NOMO-1 treated with dmso at 0.1 percent for 144 hours (cell line): ENCODE data around the gene TMEM61.
"Not testable (repeated sequence)": the region's sequence is repeated elsewhere in the genome, so short reads cannot be mapped to it uniquely, and the experiment has no call there.

ENCODE experiments used
- DNase-seq: peaks from one replicate; lab custom pipeline; 2025; ENCODE audit not compliant: unreplicated experiment; lab: John Stamatoyannopoulos, UW

The TMEM61 gene

DNA sequence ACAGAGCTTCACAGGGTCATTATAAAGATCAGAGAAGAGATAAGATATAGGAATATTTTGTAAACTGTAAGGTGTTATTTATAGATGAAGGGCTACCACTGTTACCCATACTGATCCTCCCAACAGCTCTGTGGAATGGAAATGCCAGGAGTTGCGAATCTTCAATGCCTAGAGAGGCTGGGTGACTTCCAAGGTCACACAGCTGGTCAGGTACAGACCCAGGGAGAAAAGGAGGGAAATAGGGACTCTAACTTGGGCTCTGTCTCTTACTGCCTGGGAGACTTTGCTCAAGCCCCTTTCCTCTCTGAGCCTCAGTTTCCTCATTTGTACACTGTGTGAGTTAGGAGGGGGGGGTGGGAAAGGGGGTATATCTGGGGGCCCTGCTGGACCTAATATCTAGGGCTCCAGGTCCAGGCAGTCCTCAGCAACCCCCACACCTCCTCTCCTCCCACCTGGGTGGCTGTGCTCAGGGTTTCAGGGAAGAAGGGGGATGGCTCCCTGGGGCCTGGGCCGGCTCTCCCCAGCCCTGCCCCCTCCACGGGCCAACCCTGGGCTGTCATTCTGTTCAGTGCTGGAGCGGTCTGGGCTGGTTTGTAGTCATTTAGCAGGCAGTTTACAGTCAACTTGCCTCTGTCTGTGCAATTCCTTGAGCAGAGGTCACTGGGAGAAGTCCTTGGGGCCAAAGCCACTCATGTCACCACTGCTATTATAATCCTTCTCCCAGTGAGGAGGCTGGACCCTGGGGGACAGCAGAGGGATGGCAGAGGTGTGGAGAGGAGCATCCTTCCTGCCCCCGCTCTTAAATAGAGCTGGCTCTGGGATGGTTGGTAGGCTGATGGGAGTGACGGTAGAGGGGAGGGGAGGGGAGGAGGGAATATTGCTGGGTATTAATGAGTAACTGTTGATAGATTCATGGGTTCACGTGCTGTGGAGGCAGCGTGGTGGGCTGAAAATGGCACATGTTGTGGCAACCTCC lies 20.0 kb downstream of the TMEM61 start:
- DNase-seq: no peak

DNA sequence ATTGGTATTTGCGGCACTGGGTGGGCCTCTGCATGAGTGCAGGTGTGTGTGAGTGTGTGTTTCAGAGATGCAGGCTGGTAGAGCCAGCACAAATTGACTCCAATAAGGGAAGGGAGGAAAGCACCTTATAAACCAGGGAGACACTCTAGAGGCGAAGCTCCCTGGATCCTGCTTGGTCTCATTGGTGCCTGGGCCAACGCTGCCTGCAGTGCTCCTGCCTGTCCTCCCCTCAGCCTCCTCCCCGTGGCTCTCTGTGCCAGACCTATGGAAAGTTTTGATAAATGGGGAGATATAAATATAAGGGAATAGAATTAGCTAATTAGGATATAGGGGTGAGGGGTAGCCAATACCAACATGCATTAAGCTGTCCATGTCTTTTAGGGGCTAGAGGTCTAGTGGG lies 20.9 kb downstream of the TMEM61 start:
- DNase-seq: no peak

DNA sequence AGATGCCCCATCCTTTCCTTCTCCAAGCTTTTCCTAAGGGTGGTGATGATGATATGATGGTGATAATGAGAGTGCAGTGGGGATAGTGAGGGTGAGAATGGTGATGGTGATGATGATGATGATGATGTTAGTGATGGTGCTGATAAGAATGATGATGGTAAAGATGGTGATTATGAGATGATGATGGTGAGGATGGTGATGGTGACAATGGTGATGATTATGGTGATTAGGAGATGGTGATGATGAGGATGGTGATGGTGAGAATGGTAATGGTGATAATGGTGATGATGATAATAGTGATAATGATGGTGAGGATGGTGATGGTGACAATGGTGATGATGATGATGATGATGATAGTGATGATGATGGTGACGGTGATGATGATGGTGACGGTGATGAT lies 22.3 kb downstream of the TMEM61 start:
- no peak for DNase-seq

DNA sequence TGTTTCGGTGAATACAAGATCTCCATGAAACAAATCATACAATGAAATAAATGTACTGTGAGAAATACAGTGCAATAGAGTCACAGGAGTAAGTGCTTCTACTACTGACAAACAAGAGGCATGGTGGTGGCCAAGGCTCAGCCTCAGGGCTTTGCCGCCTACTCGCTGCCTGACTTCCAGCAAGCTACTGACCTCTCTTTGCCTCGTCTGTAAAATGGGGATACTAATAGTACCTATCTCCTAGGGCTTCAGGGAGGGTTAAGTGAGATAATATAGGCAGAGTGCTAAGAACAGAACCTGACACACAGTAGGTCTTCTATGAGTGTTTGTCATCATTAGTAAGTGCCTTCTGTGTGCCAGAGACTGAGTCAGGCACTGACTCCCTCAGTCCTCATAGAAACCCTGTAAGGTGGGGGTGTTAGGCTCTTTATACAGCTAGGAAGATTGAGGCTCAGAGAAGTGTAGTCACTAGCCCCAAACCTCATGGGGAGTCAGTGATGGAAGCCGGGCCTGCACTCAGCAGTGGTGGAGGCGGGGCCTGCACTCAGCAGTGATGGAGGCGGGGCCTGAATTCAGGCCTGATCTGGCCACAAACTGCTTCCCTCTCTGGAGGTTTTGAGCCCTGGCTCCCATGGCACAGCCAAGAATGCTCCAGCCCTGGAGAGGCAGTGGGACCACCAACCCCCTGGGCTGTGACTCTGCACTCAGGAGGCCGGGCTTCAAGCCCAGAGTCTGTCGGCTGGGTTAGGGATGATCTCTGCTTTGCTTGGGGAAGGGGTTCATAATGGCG lies 25.1 kb downstream of the TMEM61 start:
- DNase-seq: no peak

DNA sequence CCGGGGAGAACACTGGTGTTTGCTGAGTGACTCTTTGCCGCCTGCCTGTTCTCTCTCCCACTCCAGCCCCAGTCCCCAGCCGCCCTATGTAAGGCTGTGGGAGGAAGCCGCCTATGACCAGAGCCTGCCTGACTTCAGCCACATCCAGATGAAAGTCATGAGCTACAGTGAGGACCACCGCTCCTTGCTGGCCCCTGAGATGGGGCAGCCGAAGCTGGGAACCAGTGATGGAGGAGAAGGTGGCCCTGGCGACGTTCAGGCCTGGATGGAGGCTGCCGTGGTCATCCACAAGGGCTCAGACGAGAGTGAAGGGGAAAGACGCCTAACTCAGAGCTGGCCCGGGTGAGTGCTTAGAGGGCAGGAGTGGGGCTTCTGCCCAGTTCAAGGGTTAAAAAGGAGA lies 26.5 kb downstream of the TMEM61 start:
- DNase-seq: no peak

DNA sequence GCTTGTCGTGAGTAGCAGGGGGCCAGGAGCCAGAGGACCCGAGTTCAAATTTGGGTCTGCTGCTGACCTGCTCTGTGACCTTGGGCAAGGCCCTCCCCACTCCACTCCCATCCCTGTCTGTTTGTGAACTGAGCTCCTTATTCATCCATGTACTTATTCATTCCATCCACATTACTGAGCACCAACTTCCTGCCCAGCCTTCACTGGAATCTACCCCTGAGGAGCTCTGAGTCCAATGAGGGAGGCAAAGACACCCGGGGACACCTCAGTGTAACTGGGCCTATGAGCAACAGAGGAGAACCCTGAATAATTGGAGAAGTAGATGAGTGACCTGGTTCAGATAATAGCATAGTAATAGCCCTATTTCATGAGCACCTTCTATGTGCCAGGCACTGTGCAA lies 27.2 kb downstream of the TMEM61 start:
- no peak for DNase-seq

DNA sequence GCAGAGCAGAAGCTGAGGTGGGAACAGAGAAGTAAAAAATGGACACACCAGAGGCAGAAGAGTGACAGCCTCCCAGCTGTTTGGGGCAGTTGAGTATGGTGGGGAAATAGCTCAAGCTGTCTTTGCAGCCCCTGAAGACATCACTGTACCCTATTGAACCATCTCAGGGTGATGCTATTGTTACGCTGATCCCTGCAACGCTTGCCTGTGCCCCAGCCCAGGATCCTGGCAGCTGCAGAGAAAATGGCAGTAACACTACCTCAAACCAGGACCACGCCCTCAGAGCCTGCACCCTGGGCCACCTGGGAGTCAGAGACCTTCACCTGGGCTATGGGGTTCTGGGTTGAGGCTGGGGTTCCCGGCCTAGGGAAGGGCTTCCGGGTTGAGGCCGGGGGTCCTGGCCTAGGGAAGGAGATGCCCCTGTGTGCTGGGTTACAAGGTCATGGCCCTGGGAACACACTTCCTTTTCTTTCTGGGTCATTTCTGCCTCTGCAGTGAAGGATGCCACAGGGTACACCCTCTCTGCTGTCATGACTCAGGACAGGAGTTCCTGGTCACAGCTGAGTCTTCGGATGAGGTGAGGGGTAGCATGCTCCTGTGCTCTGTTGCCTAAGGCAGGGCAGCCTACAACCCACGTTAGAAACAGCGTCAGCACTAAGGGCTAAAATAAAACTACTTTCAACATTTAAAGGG lies 29.9 kb downstream of the TMEM61 start:
- no peak for DNase-seq

DNA sequence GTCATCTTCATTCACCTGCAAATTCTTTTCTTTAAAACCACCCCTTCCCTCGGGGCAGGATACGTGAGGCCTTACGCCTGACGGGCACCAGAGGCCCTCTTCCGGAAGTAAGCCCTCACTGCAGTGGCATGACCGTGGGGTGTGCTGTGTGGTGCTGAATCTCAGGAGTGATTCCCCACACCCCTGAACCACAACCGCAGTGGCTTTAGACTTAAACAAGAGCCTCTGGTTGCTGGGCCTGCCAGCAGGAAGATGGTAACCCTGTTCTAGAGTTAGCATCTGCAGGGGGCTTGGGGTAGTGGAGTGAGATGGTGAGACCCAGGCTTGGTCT lies 30.4 kb downstream of the TMEM61 start:
- no peak for DNase-seq

DNA sequence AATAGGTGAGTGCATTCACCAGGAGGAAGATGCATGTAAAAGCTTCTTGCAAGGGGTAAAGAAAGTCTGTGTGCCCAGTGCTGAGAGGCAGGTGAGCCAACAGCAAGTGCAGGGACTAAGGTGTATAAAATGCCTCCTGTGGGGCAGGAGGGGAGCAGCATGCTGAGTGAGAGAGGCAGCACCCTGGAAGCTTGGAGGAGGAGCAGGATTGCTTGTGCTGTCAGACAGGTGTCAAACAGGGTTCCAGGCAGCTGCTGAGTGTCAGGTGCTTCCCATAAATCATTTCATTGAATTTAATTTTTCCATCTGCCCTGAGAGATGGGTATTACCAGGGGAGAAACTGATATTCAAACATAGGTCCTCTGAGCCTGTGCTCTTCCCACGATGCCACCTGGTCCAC lies 32.2 kb downstream of the TMEM61 start:
- DNase-seq: no peak

DNA sequence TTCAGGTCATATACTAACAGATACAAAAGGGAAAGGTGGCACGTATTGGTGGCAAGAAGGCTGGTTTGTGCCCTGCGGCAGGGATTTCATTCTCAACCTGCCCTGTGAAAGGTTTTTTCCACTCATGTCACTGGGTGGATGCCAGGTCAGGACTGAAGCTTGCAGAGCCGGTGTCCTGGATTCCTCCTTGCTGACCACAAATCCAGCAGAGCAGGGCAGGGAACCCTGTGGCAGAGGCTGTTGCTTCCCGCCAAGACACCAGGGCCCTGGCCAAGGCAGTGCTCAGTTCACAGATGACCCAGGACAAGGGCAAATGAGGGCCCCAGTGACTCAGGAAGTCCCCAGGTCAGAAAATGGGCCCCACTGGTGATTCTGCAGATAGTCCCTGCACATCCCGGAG lies 34.7 kb downstream of the TMEM61 start:
- no peak for DNase-seq

DNA sequence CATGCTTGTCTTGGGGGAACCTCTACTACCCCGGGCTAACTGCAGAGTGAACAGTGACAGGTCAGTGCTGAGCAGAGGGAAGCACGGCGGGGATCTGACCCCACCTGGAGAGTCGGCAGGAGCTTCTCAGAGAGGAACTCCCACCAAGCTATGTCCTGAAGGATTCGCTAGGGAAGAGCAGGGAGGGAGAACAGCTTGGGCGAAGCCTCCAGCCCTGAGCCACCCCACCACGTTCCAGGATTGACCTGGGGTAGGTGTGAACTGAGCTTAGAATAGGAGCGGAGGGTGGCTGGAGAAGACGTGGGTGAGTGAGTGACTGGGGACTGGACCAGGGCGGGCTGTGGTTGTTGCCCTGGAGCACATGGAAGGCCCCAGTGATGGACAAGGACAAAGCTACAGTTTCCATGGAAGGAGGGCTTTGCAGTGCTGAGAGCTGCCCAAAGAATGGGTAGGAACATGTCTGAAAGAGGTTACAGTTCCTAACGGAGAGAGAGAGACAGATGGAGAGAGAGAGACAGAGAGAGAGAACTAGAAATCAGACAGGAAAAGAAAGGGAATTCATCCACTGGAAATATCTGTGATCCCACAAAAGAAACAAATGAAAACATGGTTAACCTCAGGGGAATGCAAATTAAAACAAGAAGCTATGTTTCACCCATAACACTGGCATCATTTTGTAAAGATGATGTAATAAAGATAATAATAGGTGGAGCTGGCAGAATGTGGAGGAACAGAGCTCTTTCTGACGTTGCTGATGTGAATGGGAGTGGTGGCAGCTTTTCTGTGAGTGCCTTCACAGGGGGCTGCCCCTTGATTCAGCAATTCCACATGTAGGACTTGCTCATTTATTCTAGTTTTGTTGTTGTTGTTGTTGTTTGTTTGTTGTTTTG lies 35.5 kb downstream of the TMEM61 start:
- DNase-seq: no peak

DNA sequence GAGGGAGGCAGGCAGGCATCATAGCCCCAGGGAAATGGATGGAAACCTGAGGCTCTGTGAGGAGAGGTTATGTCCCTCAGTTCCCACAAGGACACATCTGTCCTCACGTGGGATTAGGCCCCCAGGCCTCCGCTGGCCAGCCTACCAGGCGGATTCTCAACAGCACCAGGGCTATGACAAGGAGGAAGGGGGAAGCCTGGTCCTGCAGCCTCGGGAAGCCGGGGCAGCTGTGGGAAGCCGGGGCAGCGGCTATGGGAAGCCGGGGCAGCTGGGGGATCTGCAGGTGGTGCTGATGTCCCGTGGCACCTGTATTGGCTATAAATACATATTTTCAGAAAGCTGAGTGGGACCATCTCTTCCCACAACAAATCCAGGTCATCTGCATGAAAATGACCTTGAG lies 38.0 kb downstream of the TMEM61 start:
- DNase-seq: no peak

DNA sequence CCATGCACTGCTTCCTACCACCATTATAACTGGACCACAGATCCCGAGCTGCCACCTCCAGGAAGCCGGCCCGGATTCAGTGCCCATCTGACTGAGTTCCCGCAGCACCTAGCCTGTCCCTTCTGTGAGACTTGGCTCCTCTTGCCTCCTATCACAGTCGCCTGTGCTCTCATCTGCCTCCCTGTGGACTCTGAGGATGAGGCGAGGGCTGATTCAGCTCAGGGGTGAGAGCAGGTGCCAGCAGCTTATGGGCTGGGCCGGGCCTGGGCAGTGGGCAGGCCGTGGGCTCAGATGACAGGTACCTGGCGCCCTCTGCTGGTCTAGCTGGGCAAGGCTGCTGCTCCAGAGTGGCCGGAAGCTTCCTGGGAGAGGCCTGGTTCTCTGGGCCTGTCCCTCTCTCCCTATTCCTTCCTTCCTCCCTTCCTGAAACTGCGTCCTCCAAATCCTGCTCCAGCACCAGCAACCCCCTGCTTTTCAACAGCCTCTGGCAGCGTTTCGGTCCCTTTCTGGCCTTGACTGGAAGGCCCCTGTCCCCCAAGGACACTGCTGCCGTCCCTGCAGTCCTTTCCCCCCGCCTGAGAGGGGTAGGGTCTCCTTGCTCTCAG lies 41.6 kb downstream of the TMEM61 start:
- peak; percentile 44 for DNase-seq

DNA sequence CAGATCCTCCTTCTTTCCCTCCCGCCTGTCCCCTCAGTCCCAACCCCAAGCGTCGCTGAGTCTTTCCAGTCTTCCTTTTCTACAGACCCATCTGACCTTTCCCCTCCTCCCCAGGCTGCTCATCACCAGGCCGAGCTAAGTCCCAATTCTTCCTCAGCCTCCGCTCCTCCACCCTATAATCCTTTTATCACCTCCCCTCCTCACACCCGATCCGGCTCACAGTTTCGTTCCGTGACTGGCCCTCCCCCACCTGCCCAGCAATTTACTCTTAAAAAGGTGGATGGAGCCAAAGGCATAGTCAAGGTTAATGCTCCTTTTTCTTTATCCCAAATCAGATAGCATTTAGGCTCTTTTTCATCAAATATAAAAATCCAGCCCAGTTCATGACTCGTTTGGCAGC lies 43.7 kb downstream of the TMEM61 start:
- not testable (repeated sequence) for DNase-seq

DNA sequence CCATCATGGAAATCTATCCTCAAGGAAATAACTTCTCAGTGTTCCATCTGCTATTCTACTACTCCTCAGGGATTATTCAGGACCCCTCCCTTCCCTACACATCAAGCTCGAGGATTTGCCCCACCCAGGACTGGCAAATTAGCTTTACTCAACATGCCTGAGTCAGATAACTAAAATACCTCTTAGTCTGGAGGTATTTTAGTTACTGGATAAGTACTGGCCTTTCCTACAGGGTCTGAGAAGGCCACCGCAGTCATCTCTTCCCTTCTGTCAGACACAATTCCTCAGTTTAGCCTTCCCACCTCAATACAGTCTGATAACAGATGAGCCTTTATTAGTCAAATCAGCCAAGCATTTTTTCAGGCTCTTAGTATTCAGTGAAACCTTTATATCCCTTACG lies 46.3 kb downstream of the TMEM61 start:
- DNase-seq: not testable (repeated sequence)

DNA sequence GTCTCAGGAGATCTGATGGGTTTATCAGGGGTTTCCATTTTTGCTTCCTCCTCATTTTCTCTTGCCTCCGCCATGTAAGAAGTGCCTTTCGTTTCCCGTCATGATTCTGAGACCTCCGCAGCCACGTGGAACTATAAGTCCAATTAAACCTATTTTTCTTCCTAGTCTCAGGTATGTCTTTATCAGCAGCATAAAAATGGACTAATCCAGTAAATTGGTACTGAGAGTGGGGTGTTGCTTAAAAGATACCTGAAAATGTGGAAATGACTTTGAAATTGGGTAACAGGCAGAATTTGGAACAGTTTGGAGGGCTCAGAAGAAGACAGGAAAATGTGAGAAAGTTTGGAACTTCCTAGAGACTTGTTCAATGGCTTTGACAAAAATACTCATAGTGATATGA lies 50.7 kb downstream of the TMEM61 start:
- not testable (repeated sequence) for DNase-seq

DNA sequence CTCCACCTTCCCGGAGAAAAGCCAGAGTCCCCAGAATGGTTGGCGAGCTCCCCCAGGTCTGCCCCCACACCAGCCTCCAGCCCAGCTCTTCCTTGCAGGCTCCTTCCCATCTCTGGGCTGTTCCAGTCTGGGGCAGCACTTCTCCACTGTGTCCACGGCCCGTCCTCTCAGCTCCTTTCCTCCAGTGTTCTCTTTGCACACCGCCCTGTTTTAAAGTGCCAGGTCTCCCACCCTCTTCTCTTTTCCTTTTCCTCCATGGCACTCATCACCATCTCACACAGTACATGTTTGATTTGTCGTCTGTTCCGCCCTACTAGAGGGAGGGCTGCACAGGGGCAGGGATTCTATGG lies 52.8 kb downstream of the TMEM61 start:
- no peak for DNase-seq

DNA sequence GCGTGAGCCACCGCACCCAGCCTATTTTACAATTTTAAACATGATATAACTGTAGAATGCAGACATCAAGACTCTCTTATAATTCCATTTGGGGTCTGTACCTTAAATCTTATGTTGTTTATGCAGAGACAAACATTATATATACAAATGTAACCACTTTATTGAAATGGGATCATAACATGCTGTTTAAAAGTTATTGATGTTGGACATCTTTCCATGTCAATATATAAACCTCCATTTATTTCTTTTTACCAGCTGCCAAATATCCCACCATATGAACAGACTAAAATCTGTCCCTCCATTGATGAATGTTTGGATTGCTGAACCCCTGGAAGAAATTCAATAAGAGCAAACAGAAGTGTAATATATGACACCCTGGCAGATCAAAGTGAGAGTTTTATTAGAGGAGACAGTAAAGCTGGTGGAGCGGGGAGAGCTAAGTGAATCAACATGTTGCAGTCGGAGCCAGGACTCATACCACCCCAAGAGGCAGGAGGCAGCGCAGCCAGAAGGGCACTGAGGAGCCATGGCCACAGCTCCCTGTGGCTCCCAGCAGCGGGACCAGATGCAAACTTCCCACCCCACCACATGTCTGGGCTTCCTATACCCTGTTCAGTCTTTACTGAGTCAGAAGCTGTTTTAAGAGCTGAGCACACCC lies 54.2 kb downstream of the TMEM61 start:
- DNase-seq: no peak

DNA sequence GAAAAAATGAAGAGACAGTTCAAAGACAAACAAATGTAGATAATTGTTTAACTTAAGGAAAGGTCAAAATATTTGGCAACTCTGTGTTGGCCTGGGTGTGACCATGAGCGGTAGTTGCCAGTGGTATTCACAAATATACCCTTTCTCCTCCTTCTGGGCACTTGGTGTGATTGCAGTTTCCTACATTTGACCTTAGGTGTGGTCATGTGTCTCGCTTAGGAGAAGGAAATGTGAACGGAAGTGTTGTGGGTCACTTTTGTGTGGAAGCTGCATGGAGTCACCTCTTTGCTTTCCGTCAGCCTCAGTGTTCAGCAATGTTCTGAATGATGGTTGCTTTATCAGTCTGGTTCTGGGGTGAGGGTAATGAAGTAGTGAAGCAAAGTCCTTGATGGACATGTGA lies 55.5 kb downstream of the TMEM61 start:
- peak; percentile 19 for DNase-seq
